GM12872 (cell line): Measurements from ENCODE around the gene HLA-DRB1.

ENCODE experiments used
- CTCF ChIP-seq: IDR thresholded peaks from 3 replicates; pipeline ENCODE4 v1.5.1; 2011; ENCODE audit warnings: low read depth, mild to moderate bottlenecking, low read length, moderate library complexity; ENCODE audit not compliant: insufficient read depth

The HLA-DRB1 gene

GRCh38 chr6:32551410-32551809 is 38.2 kb downstream of the HLA-DRB1 start:
- no peak for TF ChIP-seq CTCF

GRCh38 chr6:32539839-32540238 is 49.8 kb downstream of the HLA-DRB1 start:
- no peak for TF ChIP-seq CTCF

GRCh38 chr6:32529697-32530430 is 59.8 kb downstream of the HLA-DRB1 start, which contains the start of gene HLA-DRB5:
Gene HLA-DRB5, minus strand, starts transcription at chr6:32530287. Its CDS starts 63 bp downstream, at chr6:32530224.
- no peak for TF ChIP-seq CTCF
